ENCODE measurements around the gene ABCF1.

- TF ChIP-seq YY1 (IDR thresholded peaks at IDR 0.05; ENCODE audit: low read depth) = no peak
- TF ChIP-seq, protein P1, sequence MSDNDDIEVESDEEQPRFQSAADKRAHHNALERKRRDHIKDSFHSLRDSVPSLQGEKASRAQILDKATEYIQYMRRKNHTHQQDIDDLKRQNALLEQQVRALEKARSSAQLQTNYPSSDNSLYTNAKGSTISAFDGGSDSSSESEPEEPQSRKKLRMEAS (IDR thresholded peaks at IDR 0.05) = no peak
- TF ChIP-seq, protein P2, sequence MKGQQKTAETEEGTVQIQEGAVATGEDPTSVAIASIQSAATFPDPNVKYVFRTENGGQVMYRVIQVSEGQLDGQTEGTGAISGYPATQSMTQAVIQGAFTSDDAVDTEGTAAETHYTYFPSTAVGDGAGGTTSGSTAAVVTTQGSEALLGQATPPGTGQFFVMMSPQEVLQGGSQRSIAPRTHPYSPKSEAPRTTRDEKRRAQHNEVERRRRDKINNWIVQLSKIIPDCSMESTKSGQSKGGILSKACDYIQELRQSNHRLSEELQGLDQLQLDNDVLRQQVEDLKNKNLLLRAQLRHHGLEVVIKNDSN (IDR thresholded peaks at IDR 0.05) = no peak
- no peak for TF ChIP-seq CEBPB (IDR thresholded peaks at IDR 0.05)
- TF ChIP-seq REST (IDR thresholded peaks at IDR 0.05; ENCODE audit: low read depth) = no peak
- no peak for TF ChIP-seq TCF12 (IDR thresholded peaks at IDR 0.05; ENCODE audit: low read depth)
- TF ChIP-seq TEAD4 (IDR thresholded peaks at IDR 0.05) = no peak
- no peak for TF ChIP-seq TAF1 (IDR thresholded peaks at IDR 0.05; ENCODE audit: low read depth)
- TF ChIP-seq CREB1 (IDR thresholded peaks at IDR 0.05; ENCODE audit: low read depth) = no peak
- TF ChIP-seq EGR1 (IDR thresholded peaks at IDR 0.05) = no peak
- no peak for TF ChIP-seq EP300 (IDR thresholded peaks at IDR 0.05; ENCODE audit: borderline replicate concordance)
- TF ChIP-seq RAD21 (IDR thresholded peaks at IDR 0.05; ENCODE audit: low read depth) = no peak
These were observed 12.7 kb downstream of the ABCF1 start for GRCh38 chr6:30583921-30584320.

Measured in Ishikawa (cell line).